PFSK-1 (cell line): ENCODE results near the gene ASXL2.

ENCODE experiments used
- REST ChIP-seq, 2 experiments: IDR thresholded peaks; 2 replicates each; pipeline versions ENCODE4 v1.6.1 to v1.8.0; 2011 to 2012; ENCODE audit warnings: low read depth in 2 of 2, low read length in 2 of 2, control low read depth in 1 of 2, inconsistent platforms in 1 of 2, mild to moderate bottlenecking in 1 of 2, moderate library complexity in 1 of 2; ENCODE audit not compliant: insufficient read depth in 1 of 2
- SIN3A ChIP-seq: IDR thresholded peaks from 2 replicates; pipeline ENCODE4 v1.6.1; 2012; ENCODE audit warnings: mild to moderate bottlenecking, low read length, moderate library complexity, borderline replicate concordance; ENCODE audit not compliant: insufficient read depth
- TAF1 ChIP-seq: IDR thresholded peaks from 2 replicates; pipeline ENCODE4 v1.6.1; 2012; ENCODE audit warnings: low read length, control low read depth, borderline replicate concordance; ENCODE audit not compliant: insufficient read depth

DNA sequence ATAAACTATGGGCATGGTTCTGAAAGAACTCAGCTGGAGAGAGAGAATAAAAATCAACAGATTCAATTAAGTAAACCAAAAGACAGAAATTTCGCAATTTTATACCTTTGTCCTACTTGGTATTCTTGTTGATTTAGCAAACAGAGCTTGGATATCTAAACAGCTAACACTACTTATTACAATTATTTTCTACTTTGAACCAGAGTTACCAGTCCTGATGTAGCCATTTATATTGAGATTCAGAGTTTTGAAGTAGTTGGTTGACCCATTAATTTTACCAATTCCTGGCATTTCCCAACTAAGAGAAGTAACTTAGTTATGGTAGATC lies 48.9 kb downstream of the ASXL2 start:
- TF ChIP-seq TAF1 (no peak), SIN3A (no peak), REST (IDR thresholded peaks at IDR 0.05; ENCODE audit: insufficient read depth in 1 of 2, low read depth in 2 of 2, low read length in 2 of 2) (no peak)
